Measurements from ENCODE around the gene ZNF135.

- TF ChIP-seq RAD21 (IDR thresholded peaks at IDR 0.05; ENCODE audit: low read length) (no peak), CTCF (IDR thresholded peaks at IDR 0.05) (no peak), FOXM1 (IDR thresholded peaks at IDR 0.05; ENCODE audit: low read depth) (no peak), EP300 (IDR thresholded peaks at IDR 0.05; ENCODE audit: borderline replicate concordance in 1 of 2, low read depth in 1 of 2, low read length in 1 of 2) (no peak), TCF12 (IDR thresholded peaks at IDR 0.05) (no peak), POLR2AphosphoS5 (IDR thresholded peaks at IDR 0.05; ENCODE audit: low read depth, low read length) (no peak), GATA2 (CRISPR knock-in tag; IDR thresholded peaks at IDR 0.05) (no peak), RFX5 (IDR thresholded peaks at IDR 0.05; ENCODE audit: low read length) (no peak), SIN3A (IDR thresholded peaks at IDR 0.05; ENCODE audit: borderline replicate concordance, low read depth, low read length) (no peak)
Measured at GRCh38 chr19:58088521-58089052, 29.5 kb downstream of the ZNF135 start.

All from SK-N-SH (cell line).